VCaP (cell line): Measurements from ENCODE around the gene ATRNL1.
A peak's percentile ranks its signal among the peaks of the same experiment; 100 is the strongest.

Experiments used
- H3K27ac ChIP-seq: fragments of 450-650 bp; 2 replicates; pipeline ENCODE4 v1.5.1; 2017
- TF ChIP-seq, protein P1 (sequence below): fragments of 450-650 bp; conservative IDR thresholded peaks from 2 replicates; pipeline ENCODE4 v1.5.1; 2017; ENCODE audit warnings: mild to moderate bottlenecking, moderate library complexity

ATRNL1 gene

DNA sequence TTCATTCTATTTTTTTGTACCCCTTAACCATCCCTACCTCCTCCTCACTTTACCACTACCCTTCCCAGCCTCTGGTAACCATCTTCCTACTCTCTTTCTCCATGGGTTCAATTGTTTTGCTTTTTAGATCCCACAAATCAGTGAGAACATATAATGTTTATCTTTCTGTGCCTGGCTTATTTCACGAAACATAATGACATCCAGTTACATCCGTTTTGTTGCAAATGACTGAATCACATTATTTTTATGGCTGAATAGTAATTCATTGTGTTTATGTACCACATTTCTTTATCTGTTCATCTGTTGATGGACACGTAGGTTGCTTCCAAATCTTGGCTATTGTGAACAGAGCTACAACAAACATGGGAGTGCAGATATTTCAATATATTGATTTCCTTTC, 24.1 kb downstream of the ATRNL1 start:
- H3K27ac ChIP-seq, result no peak overlapping the region
- TF ChIP-seq, protein P1, sequence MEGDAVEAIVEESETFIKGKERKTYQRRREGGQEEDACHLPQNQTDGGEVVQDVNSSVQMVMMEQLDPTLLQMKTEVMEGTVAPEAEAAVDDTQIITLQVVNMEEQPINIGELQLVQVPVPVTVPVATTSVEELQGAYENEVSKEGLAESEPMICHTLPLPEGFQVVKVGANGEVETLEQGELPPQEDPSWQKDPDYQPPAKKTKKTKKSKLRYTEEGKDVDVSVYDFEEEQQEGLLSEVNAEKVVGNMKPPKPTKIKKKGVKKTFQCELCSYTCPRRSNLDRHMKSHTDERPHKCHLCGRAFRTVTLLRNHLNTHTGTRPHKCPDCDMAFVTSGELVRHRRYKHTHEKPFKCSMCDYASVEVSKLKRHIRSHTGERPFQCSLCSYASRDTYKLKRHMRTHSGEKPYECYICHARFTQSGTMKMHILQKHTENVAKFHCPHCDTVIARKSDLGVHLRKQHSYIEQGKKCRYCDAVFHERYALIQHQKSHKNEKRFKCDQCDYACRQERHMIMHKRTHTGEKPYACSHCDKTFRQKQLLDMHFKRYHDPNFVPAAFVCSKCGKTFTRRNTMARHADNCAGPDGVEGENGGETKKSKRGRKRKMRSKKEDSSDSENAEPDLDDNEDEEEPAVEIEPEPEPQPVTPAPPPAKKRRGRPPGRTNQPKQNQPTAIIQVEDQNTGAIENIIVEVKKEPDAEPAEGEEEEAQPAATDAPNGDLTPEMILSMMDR, result no peak

DNA sequence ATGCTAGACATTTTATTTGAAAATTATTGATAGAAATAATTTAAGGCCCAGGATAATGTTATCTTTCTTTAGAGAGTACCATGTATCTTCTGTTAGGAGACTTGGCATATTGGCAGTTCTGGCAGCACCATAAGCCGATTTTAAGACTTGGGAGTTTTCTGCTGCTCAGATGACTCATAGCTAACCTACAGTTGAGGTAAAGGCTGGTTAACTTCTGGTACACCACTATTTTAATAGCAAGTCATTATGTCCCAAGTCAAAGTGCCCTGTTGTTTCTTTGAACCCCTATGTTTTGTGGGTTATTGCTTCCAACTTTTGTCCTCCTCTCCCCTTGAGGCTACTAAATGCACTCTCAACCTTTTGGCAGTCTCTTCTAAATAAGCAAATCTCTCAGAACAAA, 25.2 kb downstream of the ATRNL1 start:
- TF ChIP-seq, protein P1, result no peak
- H3K27ac ChIP-seq, result no peak overlapping the region

DNA sequence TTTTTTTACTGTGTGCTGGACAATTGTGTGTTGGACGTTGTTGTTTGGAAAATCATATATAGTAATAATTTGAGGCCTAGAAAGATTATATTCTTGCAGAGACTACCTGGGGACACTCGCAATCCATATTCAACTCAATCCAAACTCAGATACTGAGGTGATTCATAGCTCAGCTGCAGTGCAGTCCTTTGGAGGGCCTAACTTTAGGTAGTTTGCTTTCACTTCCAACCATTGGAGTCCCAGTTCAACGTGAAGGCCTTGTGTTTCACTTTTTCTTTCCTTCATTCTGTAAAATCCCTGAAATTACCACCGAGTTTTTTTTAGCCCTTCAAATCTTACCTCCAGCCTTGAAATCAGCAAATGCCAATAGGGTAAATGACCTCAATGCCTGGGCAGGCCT, 32.3 kb downstream of the ATRNL1 start:
- TF ChIP-seq, protein P1, result no peak
- no peak overlapping the region for H3K27ac ChIP-seq

DNA sequence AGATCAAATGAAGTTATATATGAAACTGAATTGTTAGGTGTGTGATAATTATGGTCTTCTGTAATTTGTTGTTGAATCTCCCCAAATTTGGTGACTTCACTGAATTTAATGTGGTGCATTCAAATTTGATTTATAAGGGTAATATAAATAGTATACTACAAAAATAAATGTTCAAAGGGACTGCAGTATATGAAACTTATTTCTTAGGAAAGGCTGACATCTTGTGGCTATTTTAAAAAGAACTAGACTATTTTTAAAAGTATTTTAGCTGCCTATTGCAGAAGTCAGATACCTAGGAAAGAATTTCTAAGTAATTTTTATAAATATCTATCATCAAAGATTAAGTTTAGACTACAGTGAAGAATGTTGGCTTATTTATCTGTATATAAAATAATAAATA, 36.6 kb downstream of the ATRNL1 start:
- H3K27ac ChIP-seq, result no peak overlapping the region
- TF ChIP-seq, protein P1, result peak; percentile 44

DNA sequence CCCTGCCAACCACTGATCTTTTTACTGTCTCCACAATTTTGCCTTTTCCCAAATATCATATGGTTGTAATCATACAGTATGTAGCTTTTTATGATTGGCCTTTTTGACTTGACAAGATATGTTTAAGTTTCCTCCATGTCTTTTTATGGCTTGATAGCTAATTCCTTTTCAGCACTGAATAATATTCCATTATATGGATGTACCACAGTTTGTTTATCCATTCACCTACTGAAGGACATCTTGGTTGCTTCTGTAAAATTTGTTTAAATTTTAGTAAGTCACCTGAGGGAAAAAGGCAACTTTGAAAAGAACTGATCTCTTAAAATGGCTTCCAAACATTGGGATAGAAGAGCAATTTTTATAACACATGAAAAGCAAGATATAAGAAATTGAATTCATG, 43.5 kb downstream of the ATRNL1 start:
- TF ChIP-seq, protein P1, result no peak
- no peak overlapping the region for H3K27ac ChIP-seq

DNA sequence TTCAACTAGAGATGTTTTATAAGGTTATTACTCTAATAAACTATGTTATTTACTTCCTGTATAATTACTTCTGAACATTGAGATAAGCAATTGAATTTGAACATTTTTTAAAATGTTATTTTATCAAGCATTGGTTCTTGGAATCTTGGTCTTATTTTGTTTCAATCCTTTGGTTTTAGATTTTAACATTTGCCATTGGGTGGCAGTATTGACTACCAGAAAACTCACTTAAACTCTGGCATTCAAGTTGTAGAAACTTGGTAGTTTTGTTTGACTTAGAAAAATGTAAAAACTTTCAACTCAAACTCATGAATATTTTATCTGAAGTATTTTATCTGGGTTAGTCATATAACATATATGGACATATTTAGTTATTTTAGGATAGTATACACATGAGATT, 48.1 kb downstream of the ATRNL1 start:
- TF ChIP-seq, protein P1, result peak; percentile 64
- H3K27ac ChIP-seq, result no peak overlapping the region

DNA sequence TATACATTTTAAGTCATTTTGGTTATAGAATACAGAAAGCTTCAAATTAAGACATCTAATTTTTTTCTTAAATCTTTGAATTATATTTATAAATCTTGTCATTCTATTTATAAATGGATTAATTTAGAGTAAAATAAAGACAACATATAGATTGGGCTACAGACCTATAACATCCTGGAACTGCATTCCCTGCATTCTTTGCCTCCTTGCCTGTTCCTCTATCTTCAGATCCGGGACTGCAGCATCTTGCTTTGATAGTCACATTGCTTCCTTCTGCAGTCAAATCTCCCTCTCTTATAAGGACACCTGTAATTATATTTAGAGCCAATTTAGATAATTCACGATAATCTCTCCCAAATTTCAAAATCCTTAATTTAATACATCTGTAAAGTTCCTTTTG, 64.2 kb downstream of the ATRNL1 start:
- H3K27ac ChIP-seq, result no peak overlapping the region
- TF ChIP-seq, protein P1, result no peak

DNA sequence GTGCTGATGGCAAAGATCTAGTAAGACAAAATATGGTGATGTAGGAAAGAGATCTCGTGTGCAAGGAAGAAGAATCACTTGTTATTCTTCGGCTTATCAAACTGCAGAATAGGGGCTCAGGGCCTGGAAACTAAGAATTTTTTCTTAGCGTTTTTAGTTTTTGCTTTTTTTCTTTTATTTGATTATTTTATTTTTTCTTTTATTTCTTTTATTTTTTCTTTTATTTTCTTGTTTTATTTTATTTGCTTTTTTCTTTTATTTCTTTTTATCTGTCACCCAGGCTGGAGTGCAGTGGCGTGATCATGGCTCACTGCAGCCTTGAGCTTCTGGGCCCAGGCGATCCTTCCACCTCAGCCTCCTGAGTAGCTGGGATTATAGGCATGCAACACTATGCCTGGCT, 70.0 kb downstream of the ATRNL1 start:
- H3K27ac ChIP-seq, result no peak overlapping the region
- TF ChIP-seq, protein P1, result no peak
